Heart left ventricle (tissue), 16 donors: ENCODE data around the gene C1QA. TPM values are rescaled to one million over a fixed set of nuclear protein-coding genes. Genes with fewer than 3 reads are reported as not detected.

ENCODE experiments used
- ATAC-seq, 4 donors: fragments of 200-7000 bp; cut with Tn5 transposase; one replicate each; pipeline ENCODE4 v1.9.1; 2020 to 2022; ENCODE audit warnings: moderate library complexity in 4 of 4, mild to moderate bottlenecking in 3 of 4, moderate number of reproducible peaks in 1 of 4
- DNase-seq, 5 donors: peaks; one replicate each; pipeline ENCODE4 v3.0.0-alpha.2; 2020
- H3K27ac ChIP-seq, 12 donors: fragments of 200-600 bp; sonication (generic) in 4 of 12; one replicate each; pipeline versions ENCODE4 v1.5.0 to v1.8.0; 2016 to 2022; ENCODE audit warnings: mild to moderate bottlenecking in 2 of 12
- H3K27me3 ChIP-seq, 9 donors: fragments of 200-600 bp; sonication (generic) in 2 of 9; one replicate each; pipeline versions ENCODE4 v1.5.1 to v1.8.0; 2016 to 2022; ENCODE audit warnings: mild to moderate bottlenecking in 3 of 9
- H3K36me3 ChIP-seq, 9 donors: fragments of 200-600 bp; sonication (generic) in 2 of 9; one replicate each; pipeline versions ENCODE4 v1.5.0 to v1.8.0; 2018 to 2022; ENCODE audit warnings: mild to moderate bottlenecking in 2 of 9
- H3K4me1 ChIP-seq, 12 donors: fragments of 200-600 bp; sonication (generic) in 4 of 12; one replicate each; pipeline versions ENCODE4 v1.5.0 to v1.8.0; 2016 to 2022; ENCODE audit warnings: mild to moderate bottlenecking in 3 of 12
- H3K4me3 ChIP-seq, 12 donors: fragments of 200-600 bp; sonication (generic) in 4 of 12; one replicate each; pipeline versions ENCODE4 v1.5.0 to v1.8.0; 2017 to 2022; ENCODE audit warnings: mild to moderate bottlenecking in 9 of 12, moderate library complexity in 4 of 12
- H3K9me3 ChIP-seq, 12 donors: fragments of 200-600 bp; sonication (generic) in 4 of 12; one replicate each; pipeline versions ENCODE4 v1.5.0 to v1.8.0; 2016 to 2022; ENCODE audit warnings: mild to moderate bottlenecking in 1 of 12
- CTCF ChIP-seq, 12 donors: fragments of 200-600 bp; sonication (generic) in 4 of 12; IDR thresholded peaks; one replicate each; pipeline versions ENCODE4 v1.5.0 to v1.8.0; 2018 to 2022; ENCODE audit warnings: antibody characterized with exemption in 12 of 12, mild to moderate bottlenecking in 5 of 12
- POLR2A ChIP-seq, 2 donors: fragments of 450-650 bp; IDR thresholded peaks; one replicate each; pipeline ENCODE4 v1.6.1; 2017; ENCODE audit warnings: antibody characterized with exemption in 2 of 2, mild to moderate bottlenecking in 2 of 2, moderate library complexity in 2 of 2
- WGBS, 4 donors: extraction: QIAGEN DNeasy Blood & Tissue Kit in 2 of 4; methylation state at CpG; one replicate each; pipeline versions ENCODE4 v1.1.5 to v1.1.7; 2013 to 2018; 5-methylcytosine and 5-hydroxymethylcytosine counted together
- intact Hi-C, 10 donors: fragments of 100-400 bp; cut with DNase I; formaldehyde crosslinking; loops; one replicate each; pipeline versions ENCODE4 v1.11.1 to v1.14.2; 2022
- polyA plus RNA-seq, 2 donors: library from polyadenylated mRNA; stranded (reverse); fragments of 200-250 nt; gene quantifications; one replicate each; pipeline ENCODE4 v1.2.3, GENCODE V29; 2013
- total RNA-seq, 9 donors: library from RNA; depleted of rRNA in 2 of 9; stranded (reverse); fragments of >200 nt in 2 of 9; fragmentation: NEBNext Ultra II Directional in 3 of 9; extraction: Animal tissue kit (Norgen Biotek cat#: 25700) in 3 of 9; gene quantifications; one replicate each; pipeline versions ENCODE4 v1.1.0 to v1.2.4, GENCODE V29; 2016 to 2023
- donor health status: ischemic (EF 13 %, LVEDD 7.1; RV severe dilation, severe dysfunction).
- donor health status: healthy with polysubstance abuse.
- donor health status: DM: no; HTN: yes; CAD: no.
- donor health status: DM: no; HTN: no; CAD: no.
- donor health status: ischemic (EF 25% LVEDD 6.9; RV normal size, moderate dysfunction).
- donor health status: ischemic (EF 25% LVEDD 5.7; RV mildly dilated, moderate dysfunction).
- donor health status: healthy.
- donor health status: DM: yes; HTN: yes; CAD: no.
- donor health status: ischemic (EF 35%, LVEDD 5.7; RV mildly dilated, moderate dysfunction).
- donor health status: nonischemic (EF 11% LVEDD 7.7; RV severe dilation, severe dysfunction).
- donor health status: DM: yes; HTN: yes; CAD: no.
- donor health status: PGD.
- donor health status: ischemic (EF 29% LVEDD 5.4; RV normal size, mild dysfunction).
- donor health status: nonischemic (EF 23%, LVEDD 6.1; RV moderate dilation, normal function).

C1QA gene
- total and polyA plus RNA-seq, 11 donors, result 24.8 to 675 (median 46.6) TPM

GRCh38 chr1:22592051-22592450 is 44.4 kb upstream of the C1QA start:
- 80 to 88% (median 83%) methylated on average over 8 to 9 of the region's 9 CpGs for WGBS, 4 donors
- no peaks in the 10 kb centered on the region for H3K36me3 ChIP-seq
- DNase-seq, result peak in 1 of 5 donors; percentile 29
- ATAC-seq, result no peak
- peaks cover 0 to 48% (median 22%) of the 10 kb centered on the region in 9 donors for H3K27me3 ChIP-seq
- no peaks in the 10 kb centered on the region for H3K4me1 ChIP-seq
- H3K9me3 ChIP-seq, result no peaks in the 10 kb centered on the region
- intact Hi-C loops, result no loop called here
- no peak for TF ChIP-seq POLR2A (IDR thresholded peaks at IDR 0.05)
- TF ChIP-seq CTCF (IDR thresholded peaks at IDR 0.05), result no peak
- H3K27ac ChIP-seq, result no peak overlapping the region
- no peak overlapping the region for H3K4me3 ChIP-seq

- Histone ChIP-seq H3K27ac (no peak overlapping the region), H3K36me3 (no peaks in the 10 kb centered on the region), H3K9me3 (no peaks in the 10 kb centered on the region), H3K4me1 (no peaks in the 10 kb centered on the region), H3K4me3 (no peak overlapping the region), H3K27me3 (peaks cover 0 to 55% (median 22%) of the 10 kb centered on the region in 9 donors)
- DNase-seq, result peak in 1 of 5 donors; percentile 54
- 38 to 53% (median 45%) methylated on average over 31 to 38 of the region's 38 CpGs for WGBS, 4 donors
- intact Hi-C loops, result no loop called here
- TF ChIP-seq CTCF (IDR thresholded peaks at IDR 0.05) (no peak), POLR2A (IDR thresholded peaks at IDR 0.05) (no peak)
- no peak for ATAC-seq
Observed at GRCh38 chr1:22592919-22593790, 43.3 kb upstream of the C1QA start.

GRCh38 chr1:22594396-22594795 is 42.0 kb upstream of the C1QA start:
- Histone ChIP-seq H3K9me3 (no peaks in the 10 kb centered on the region), H3K4me1 (no peaks in the 10 kb centered on the region), H3K4me3 (no peak overlapping the region), H3K36me3 (no peaks in the 10 kb centered on the region), H3K27ac (no peak overlapping the region), H3K27me3 (peaks cover 0 to 53% (median 22%) of the 10 kb centered on the region in 9 donors)
- 61 to 73% (median 68%) methylated on average over 4 to 10 of the region's 10 CpGs for WGBS, 4 donors
- TF ChIP-seq POLR2A (IDR thresholded peaks at IDR 0.05), result no peak
- TF ChIP-seq CTCF (IDR thresholded peaks at IDR 0.05), result no peak
- ATAC-seq (no peak), DNase-seq (peak in 1 of 5 donors; percentile 55)
- intact Hi-C loops, result no loop called here

GRCh38 chr1:22595108-22595507 is 41.3 kb upstream of the C1QA start:
- Histone ChIP-seq H3K9me3 (no peaks in the 10 kb centered on the region), H3K27ac (no peak overlapping the region), H3K4me1 (no peaks in the 10 kb centered on the region), H3K4me3 (no peak overlapping the region), H3K36me3 (no peaks in the 10 kb centered on the region), H3K27me3 (peaks cover 0 to 53% (median 22%) of the 10 kb centered on the region in 9 donors)
- intact Hi-C loops, result no loop called here
- ATAC-seq (no peak), DNase-seq (peak in 1 of 5 donors; percentile 40)
- TF ChIP-seq CTCF (IDR thresholded peaks at IDR 0.05) (no peak), POLR2A (IDR thresholded peaks at IDR 0.05) (no peak)
- 60 to 86% (median 65%) methylated on average over 5 to 7 of the region's 7 CpGs for WGBS, 4 donors
